GDM1 (cell line): ENCODE results near the gene OR1M1.
"Not testable (repeated sequence)": the region's sequence is repeated elsewhere in the genome, so short reads cannot be mapped to it uniquely, and the experiment has no call there.

Experiments used
- DNase-seq: peaks from one replicate; lab custom pipeline; 2025; lab: John Stamatoyannopoulos, UW

Gene OR1M1

GRCh38 chr19:9086761-9087160, at the start of gene OR1M1:
Gene OR1M1 (plus strand): TSS chr19:9087061. CDS start chr19:9093245, 6,184 bp downstream.
- DNase-seq: no peak

GRCh38 chr19:9037400-9038062, 49.3 kb upstream of the OR1M1 start:
- no peak for DNase-seq

GRCh38 chr19:9039728-9040127, 47.1 kb upstream of the OR1M1 start:
- DNase-seq: no peak

- no peak for DNase-seq
Measured at GRCh38 chr19:9040131-9040530, 46.7 kb upstream of the OR1M1 start.

GRCh38 chr19:9041023-9041422, 45.8 kb upstream of the OR1M1 start:
- no peak for DNase-seq

- no peak for DNase-seq
Measured at GRCh38 chr19:9043524-9043923, 43.3 kb upstream of the OR1M1 start.

- no peak for DNase-seq
Measured at GRCh38 chr19:9044449-9044848, 42.4 kb upstream of the OR1M1 start.

GRCh38 chr19:9046694-9047093, 40.2 kb upstream of the OR1M1 start:
- no peak for DNase-seq

GRCh38 chr19:9052894-9053293, 34.0 kb upstream of the OR1M1 start:
- no peak for DNase-seq

- not testable (repeated sequence) for DNase-seq
Measured at GRCh38 chr19:9053674-9054073, 33.2 kb upstream of the OR1M1 start.

GRCh38 chr19:9054207-9054606, 32.7 kb upstream of the OR1M1 start:
- no peak for DNase-seq

GRCh38 chr19:9054765-9055164, 32.1 kb upstream of the OR1M1 start:
- no peak for DNase-seq

GRCh38 chr19:9056131-9056530, 30.7 kb upstream of the OR1M1 start:
- DNase-seq: not testable (repeated sequence)

- DNase-seq: no peak
Measured at GRCh38 chr19:9057505-9058258, 29.2 kb upstream of the OR1M1 start.

GRCh38 chr19:9058905-9059667, 27.8 kb upstream of the OR1M1 start:
- no peak for DNase-seq

- no peak for DNase-seq
Measured at GRCh38 chr19:9060564-9061340, 26.1 kb upstream of the OR1M1 start.

GRCh38 chr19:9061879-9062278, 25.0 kb upstream of the OR1M1 start:
- no peak for DNase-seq

GRCh38 chr19:9065457-9066014, 21.3 kb upstream of the OR1M1 start:
- no peak for DNase-seq

GRCh38 chr19:9070066-9070465, 16.8 kb upstream of the OR1M1 start:
- DNase-seq: no peak

- not testable (repeated sequence) for DNase-seq
Measured at GRCh38 chr19:9071720-9072119, 15.1 kb upstream of the OR1M1 start.

- DNase-seq: no peak
Measured at GRCh38 chr19:9073806-9074205, 13.1 kb upstream of the OR1M1 start.
